Mesenchymal stem cell (in vitro differentiated cells and primary cell): ENCODE results near the gene ACP7.

Experiments
- DNase-seq: peaks from one replicate; pipeline ENCODE4 v3.0.0-alpha.2; 2013
- H2AFZ ChIP-seq: one replicate; pipeline ENCODE4 v1.6.1; 2013; ENCODE audit warnings: low read depth, mild to moderate bottlenecking, control low read depth, inconsistent platforms, low read length, moderate library complexity
- H2AK5ac ChIP-seq: 2 replicates; pipeline ENCODE4 v1.6.1; 2013; ENCODE audit warnings: low read length, moderate library complexity, mild to moderate bottlenecking, inconsistent platforms; ENCODE audit not compliant: severe bottlenecking
- H2BK120ac ChIP-seq: one replicate; pipeline ENCODE4 v1.6.1; 2013; ENCODE audit warnings: low read depth, mild to moderate bottlenecking, inconsistent platforms, low read length, moderate library complexity
- H2BK12ac ChIP-seq, 2 experiments: one replicate each; pipeline ENCODE4 v1.6.1; 2013; ENCODE audit warnings: inconsistent platforms in 2 of 2, low read length in 2 of 2, mild to moderate bottlenecking in 2 of 2, moderate library complexity in 2 of 2, control low read depth in 1 of 2
- H2BK15ac ChIP-seq: one replicate; pipeline ENCODE4 v1.6.1; 2013; ENCODE audit warnings: mild to moderate bottlenecking, low read depth, inconsistent platforms; ENCODE audit not compliant: poor library complexity, severe bottlenecking
- H2BK5ac ChIP-seq: 2 replicates; pipeline ENCODE4 v1.6.1; 2013; ENCODE audit warnings: low read depth, mild to moderate bottlenecking, low read length, control low read depth, inconsistent platforms; ENCODE audit not compliant: poor library complexity, severe bottlenecking
- H3K14ac ChIP-seq, 2 experiments: one replicate each; pipeline ENCODE4 v1.6.1; 2013; ENCODE audit warnings: inconsistent platforms in 2 of 2, low read length in 2 of 2, control low read depth in 1 of 2, mild to moderate bottlenecking in 1 of 2, moderate library complexity in 1 of 2
- H3K18ac ChIP-seq, 2 experiments: one replicate each; pipeline ENCODE4 v1.6.1; 2013; ENCODE audit warnings: inconsistent platforms in 2 of 2, low read length in 2 of 2, control low read depth in 1 of 2, low read depth in 1 of 2, mild to moderate bottlenecking in 1 of 2
- H3K23ac ChIP-seq, 2 experiments: one replicate each; pipeline ENCODE4 v1.6.1; 2013; ENCODE audit warnings: inconsistent platforms in 2 of 2, low read length in 2 of 2, mild to moderate bottlenecking in 2 of 2, moderate library complexity in 2 of 2, control low read depth in 1 of 2
- H3K27ac ChIP-seq: 2 replicates; pipeline ENCODE4 v1.5.1; 2013; ENCODE audit warnings: mild to moderate bottlenecking, moderate library complexity, low read length, control low read depth, inconsistent platforms; ENCODE audit not compliant: poor library complexity, severe bottlenecking
- H3K27me3 ChIP-seq, 2 experiments: 2 replicates each; pipeline versions ENCODE4 v1.6.1 to v1.7.0; 2013; ENCODE audit warnings: low read length in 2 of 2, mild to moderate bottlenecking in 2 of 2, moderate library complexity in 2 of 2, control low read depth in 1 of 2, inconsistent platforms in 1 of 2; ENCODE audit not compliant: control insufficient read depth in 1 of 2, insufficient read depth in 1 of 2
- H3K36me3 ChIP-seq, 2 experiments: 2 replicates each; pipeline versions ENCODE4 v1.6.1 to v1.7.0; 2013; ENCODE audit warnings: low read length in 2 of 2, control low read depth in 1 of 2, inconsistent platforms in 1 of 2, low read depth in 1 of 2, mild to moderate bottlenecking in 1 of 2; ENCODE audit not compliant: insufficient read depth in 2 of 2, control insufficient read depth in 1 of 2
- H3K4ac ChIP-seq, 2 experiments: one replicate each; pipeline ENCODE4 v1.6.1; 2013; ENCODE audit warnings: inconsistent platforms in 2 of 2, low read length in 2 of 2, mild to moderate bottlenecking in 2 of 2, moderate library complexity in 2 of 2, control low read depth in 1 of 2, low read depth in 1 of 2
- H3K4me1 ChIP-seq: 2 replicates; pipeline ENCODE4 v1.6.1; 2013; ENCODE audit warnings: low read depth, low read length, control low read depth; ENCODE audit not compliant: control insufficient read depth, insufficient read depth
- H3K4me2 ChIP-seq: 2 replicates; pipeline ENCODE4 v1.6.1; 2013; ENCODE audit warnings: low read length, mild to moderate bottlenecking, inconsistent platforms; ENCODE audit not compliant: poor library complexity, severe bottlenecking
- H3K4me3 ChIP-seq, 2 experiments: 2 replicates each; pipeline versions ENCODE4 v1.5.1 to v1.7.0; 2013; ENCODE audit warnings: low read length in 2 of 2, mild to moderate bottlenecking in 2 of 2, control low read depth in 1 of 2, low read depth in 1 of 2; ENCODE audit not compliant: insufficient read depth in 1 of 2
- H3K79me1 ChIP-seq: replicated peaks from 2 replicates; pipeline ENCODE4 v1.6.1; 2013; ENCODE audit warnings: mild to moderate bottlenecking, control low read depth, low read length, inconsistent platforms; ENCODE audit not compliant: poor library complexity, severe bottlenecking
- H3K9ac ChIP-seq: 2 replicates; pipeline ENCODE4 v1.7.0; 2013; ENCODE audit warnings: mild to moderate bottlenecking, low read length, moderate library complexity
- H3K9me3 ChIP-seq: 2 replicates; pipeline ENCODE4 v1.7.0; 2013; ENCODE audit warnings: mild to moderate bottlenecking, low read length; ENCODE audit not compliant: control insufficient read depth
- H4K8ac ChIP-seq: one replicate; pipeline ENCODE4 v1.6.1; 2013; ENCODE audit warnings: inconsistent platforms, mild to moderate bottlenecking, low read length, moderate library complexity
- H4K91ac ChIP-seq: one replicate; pipeline ENCODE4 v1.6.1; 2013; ENCODE audit warnings: mild to moderate bottlenecking, low read length, inconsistent platforms
- WGBS: methylation state at CpG from one replicate; pipeline ENCODE4 v1.1.7; 2013; ENCODE audit warnings: mixed read lengths; 5-methylcytosine and 5-hydroxymethylcytosine counted together

ACP7 gene

GRCh38 chr19:39104186-39104596, 20.0 kb downstream of the ACP7 start:
- H2AFZ ChIP-seq, result no peak overlapping the region
- no peak overlapping the region for H3K27ac ChIP-seq
- H3K23ac ChIP-seq, result no peak overlapping the region
- H2BK5ac ChIP-seq, result no peak overlapping the region
- H4K8ac ChIP-seq, result no peak overlapping the region
- no peaks in the 10 kb centered on the region for H3K9me3 ChIP-seq
- H2BK15ac ChIP-seq, result no peak overlapping the region
- H2BK120ac ChIP-seq, result no peak overlapping the region
- WGBS, result 70% methylated on average over 4 of the region's 5 CpGs
- H3K36me3 ChIP-seq, result no peaks in the 10 kb centered on the region
- no peak overlapping the region for H3K4ac ChIP-seq
- no peak overlapping the region for H2AK5ac ChIP-seq
- H4K91ac ChIP-seq, result no peak overlapping the region
- H3K14ac ChIP-seq, result no peak overlapping the region
- H3K9ac ChIP-seq, result no peak overlapping the region
- no peaks in the 10 kb centered on the region for H3K79me1 ChIP-seq
- DNase-seq, result no peak
- H2BK12ac ChIP-seq, result no peak overlapping the region
- H3K18ac ChIP-seq, result no peak overlapping the region
- H3K4me1 ChIP-seq, result no peaks in the 10 kb centered on the region
- no peak overlapping the region for H3K4me2 ChIP-seq
- H3K4me3 ChIP-seq, result no peak overlapping the region
- H3K27me3 ChIP-seq, result peaks cover 3 to 11% of the 10 kb centered on the region in 2 experiments

- no peak overlapping the region for H3K4ac ChIP-seq
- H2AK5ac ChIP-seq, result no peak overlapping the region
- H2BK15ac ChIP-seq, result no peak overlapping the region
- 79% methylated on average over 7 of the region's 7 CpGs for WGBS
- no peak overlapping the region for H3K4me2 ChIP-seq
- H3K9ac ChIP-seq, result no peak overlapping the region
- no peak for DNase-seq
- no peaks in the 10 kb centered on the region for H3K4me1 ChIP-seq
- no peak overlapping the region for H3K14ac ChIP-seq
- no peak overlapping the region for H2AFZ ChIP-seq
- H2BK12ac ChIP-seq, result no peak overlapping the region
- H3K36me3 ChIP-seq, result no peaks in the 10 kb centered on the region
- H3K18ac ChIP-seq, result no peak overlapping the region
- H2BK120ac ChIP-seq, result no peak overlapping the region
- no peak overlapping the region for H4K91ac ChIP-seq
- no peak overlapping the region for H3K23ac ChIP-seq
- no peak overlapping the region for H3K27ac ChIP-seq
- no peaks in the 10 kb centered on the region for H3K79me1 ChIP-seq
- H3K27me3 ChIP-seq, result peaks cover 0 to 11% of the 10 kb centered on the region in 2 experiments
- no peak overlapping the region for H4K8ac ChIP-seq
- no peak overlapping the region for H2BK5ac ChIP-seq
- no peak overlapping the region for H3K4me3 ChIP-seq
- H3K9me3 ChIP-seq, result no peaks in the 10 kb centered on the region
Measured at GRCh38 chr19:39106194-39106593, 22.0 kb downstream of the ACP7 start.

GRCh38 chr19:39109641-39110040, 25.5 kb downstream of the ACP7 start:
- Histone ChIP-seq H4K8ac (no peak overlapping the region), H2BK5ac (no peak overlapping the region), H3K4me3 (no peak overlapping the region), H4K91ac (no peak overlapping the region), H3K27ac (no peak overlapping the region), H3K23ac (no peak overlapping the region), H3K4me1 (peaks cover 2% of the 10 kb centered on the region), H3K79me1 (no peaks in the 10 kb centered on the region), H3K18ac (no peak overlapping the region), H2AFZ (no peak overlapping the region), H2AK5ac (no peak overlapping the region), H3K9ac (no peak overlapping the region), H3K4ac (no peak overlapping the region), H3K14ac (no peak overlapping the region), H3K27me3 (peaks cover 0 to 25% of the 10 kb centered on the region in 2 experiments), H3K36me3 (no peaks in the 10 kb centered on the region), H3K9me3 (no peaks in the 10 kb centered on the region), H2BK12ac (no peak overlapping the region), H2BK120ac (no peak overlapping the region), H3K4me2 (no peak overlapping the region), H2BK15ac (no peak overlapping the region)
- no peak for DNase-seq

- peak; percentile 41 for DNase-seq
- H4K8ac ChIP-seq, result no peak overlapping the region
- WGBS, result 21% methylated on average over 16 of the region's 16 CpGs
Measured at GRCh38 chr19:39110263-39110967, 26.2 kb downstream of the ACP7 start.

More at GRCh38 chr19:39110263-39110967, 26.2 kb downstream of the ACP7 start:
- no peak overlapping the region for H3K27ac ChIP-seq
- H2BK12ac ChIP-seq, result no peak overlapping the region
- H3K18ac ChIP-seq, result no peak overlapping the region
- H2BK120ac ChIP-seq, result no peak overlapping the region
- H3K9me3 ChIP-seq, result no peaks in the 10 kb centered on the region
- H4K91ac ChIP-seq, result no peak overlapping the region
- H3K36me3 ChIP-seq, result no peaks in the 10 kb centered on the region
- H3K9ac ChIP-seq, result no peak overlapping the region
- no peak overlapping the region for H3K4me3 ChIP-seq
- H3K4ac ChIP-seq, result no peak overlapping the region
- H2AK5ac ChIP-seq, result no peak overlapping the region
- H3K4me2 ChIP-seq, result no peak overlapping the region
- no peak overlapping the region for H2AFZ ChIP-seq
- H3K79me1 ChIP-seq, result no peaks in the 10 kb centered on the region
- peaks cover 0 to 25% of the 10 kb centered on the region in 2 experiments for H3K27me3 ChIP-seq
- H2BK15ac ChIP-seq, result no peak overlapping the region
- H3K4me1 ChIP-seq, result peaks cover 2% of the 10 kb centered on the region
- no peak overlapping the region for H3K14ac ChIP-seq
- no peak overlapping the region for H2BK5ac ChIP-seq
- no peak overlapping the region for H3K23ac ChIP-seq
